Occipital lobe (tissue), 2 donors: ENCODE measurements around the gene MUSTN1. TPM values are rescaled to one million over a fixed set of nuclear protein-coding genes. Genes with fewer than 3 reads are reported as not detected.

Source experiments
- DNase-seq: peaks from one replicate; lab custom pipeline; 2025; lab: John Stamatoyannopoulos, UW
- total RNA-seq: library from RNA; depleted of rRNA; stranded (reverse); fragments of >200 nt; gene quantifications from one replicate; pipeline ENCODE4 v1.2.3, GENCODE V29; 2014

MUSTN1 gene
- total RNA-seq, 1 donor from 2014 or later: not detected

GRCh38 chr3:52805270-52806039 is 29.4 kb downstream of the MUSTN1 start:
- DNase-seq: no peak

GRCh38 chr3:52801839-52802238 is 33.0 kb downstream of the MUSTN1 start:
- no peak for DNase-seq

DNA sequence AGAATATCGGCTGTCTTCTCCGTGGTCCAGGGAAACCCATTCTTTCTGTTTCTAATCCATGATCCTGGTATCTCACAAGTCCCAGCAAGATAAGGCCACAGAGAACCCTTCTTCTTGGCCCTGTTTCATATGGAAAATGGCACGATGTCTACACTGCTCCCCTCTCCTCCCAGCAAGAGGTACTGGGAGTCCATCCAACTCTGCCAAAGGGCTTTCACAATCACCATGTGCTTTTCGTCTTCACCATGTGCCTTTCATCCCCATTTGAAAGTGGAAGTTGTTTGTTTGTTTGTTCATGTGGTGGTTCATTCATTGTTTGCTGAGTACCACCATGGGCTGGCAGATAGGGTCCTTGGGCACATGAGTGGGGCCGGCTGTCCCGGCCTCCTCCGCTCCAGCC is 34.7 kb downstream of the MUSTN1 start:
- no peak for DNase-seq

DNA sequence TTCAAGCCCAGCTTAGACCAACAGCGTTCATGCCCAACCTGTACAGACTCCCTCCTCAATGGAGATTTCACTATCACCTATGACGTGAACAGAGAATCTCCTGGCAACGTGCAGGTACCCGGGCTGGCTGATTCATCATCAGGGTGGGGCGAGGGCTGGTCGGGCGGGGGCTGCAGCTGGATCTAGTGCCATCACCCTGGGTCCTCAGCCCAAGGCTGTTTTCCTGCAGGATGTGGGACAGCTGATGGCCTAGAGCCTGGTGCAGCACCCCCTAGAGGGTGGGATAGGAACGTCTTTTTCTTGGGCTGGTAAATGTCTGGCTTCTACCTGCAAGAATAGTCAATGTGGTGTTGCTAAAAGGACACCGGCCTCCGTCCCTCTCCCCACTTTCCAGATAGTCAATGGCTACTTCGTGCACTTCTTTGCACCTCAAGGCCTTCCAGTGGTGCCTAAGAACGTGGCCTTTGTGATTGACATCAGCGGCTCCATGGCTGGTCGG is 35.8 kb downstream of the MUSTN1 start:
- DNase-seq: no peak

DNA sequence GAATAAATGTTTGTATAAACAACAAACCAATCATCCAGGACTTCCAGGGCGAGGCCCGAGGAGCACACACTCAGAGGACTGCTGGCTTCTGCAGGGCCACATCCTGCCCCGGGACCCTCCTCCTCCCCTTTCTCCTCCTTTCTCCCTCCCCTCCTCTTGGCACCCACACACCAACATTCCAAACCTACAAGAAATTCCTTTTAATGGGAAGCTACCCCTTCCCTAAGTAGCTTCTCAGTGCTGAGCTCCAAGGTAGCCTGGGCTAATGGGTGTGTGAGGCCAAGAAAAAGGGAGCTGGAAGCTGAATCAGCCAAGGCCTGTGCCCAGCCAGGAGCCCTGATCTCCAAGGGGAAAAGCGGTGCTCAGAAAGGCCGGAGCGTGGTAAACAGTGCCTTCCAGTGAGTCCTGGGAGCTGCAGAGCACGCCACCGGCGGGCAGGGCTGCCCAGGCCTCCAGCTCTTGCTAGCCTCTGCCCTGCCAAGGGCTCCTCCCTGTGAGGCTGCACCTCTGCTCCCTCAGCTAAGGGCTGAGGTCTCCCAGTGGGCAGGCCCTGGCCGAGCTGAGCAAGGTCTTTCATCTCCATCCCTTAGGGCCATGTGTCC is 36.3 kb downstream of the MUSTN1 start:
- DNase-seq: no peak

DNA sequence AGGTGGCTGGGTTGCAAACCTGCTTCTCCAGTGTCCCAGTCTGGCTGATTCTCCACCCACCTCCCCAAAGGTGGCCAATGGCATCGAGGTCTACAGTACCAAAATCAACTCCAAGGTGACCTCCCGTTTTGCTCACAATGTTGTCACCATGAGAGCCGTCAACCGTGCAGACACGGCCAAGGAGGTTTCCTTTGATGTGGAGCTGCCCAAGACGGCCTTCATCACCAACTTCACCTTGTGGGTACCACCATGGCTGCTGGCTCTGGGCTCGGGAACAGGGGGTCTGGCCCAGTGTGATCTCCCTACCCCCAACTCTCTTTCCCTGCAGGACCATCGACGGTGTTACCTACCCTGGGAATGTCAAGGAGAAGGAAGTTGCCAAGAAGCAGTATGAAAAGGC is 38.4 kb downstream of the MUSTN1 start:
- DNase-seq: no peak

- no peak for DNase-seq
These were observed 39.4 kb downstream of the MUSTN1 start for GRCh38 chr3:52795298-52795900.

DNA sequence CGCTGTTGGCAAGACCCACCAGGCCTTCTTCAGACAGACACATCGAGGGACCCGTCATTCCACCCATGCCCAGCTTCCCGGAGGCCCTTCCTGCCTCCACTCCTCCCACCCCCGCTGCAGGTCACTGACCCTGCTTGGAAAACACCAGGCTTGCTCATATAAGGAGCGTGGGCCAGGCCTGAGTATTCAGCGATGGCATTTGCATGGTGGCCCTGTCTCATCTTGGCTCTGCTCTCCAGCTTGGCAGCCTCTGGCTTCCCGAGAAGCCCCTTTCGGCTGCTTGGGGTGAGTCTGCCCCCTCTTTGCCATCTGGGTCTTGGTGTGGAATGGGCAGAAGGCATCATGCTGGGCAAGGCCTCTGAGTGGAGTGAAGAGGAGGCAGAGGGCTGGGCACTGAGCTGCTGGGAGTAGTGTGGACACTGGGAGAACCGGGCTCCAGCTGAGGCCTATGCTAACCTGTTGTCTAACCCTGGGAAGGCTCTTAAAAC is 40.2 kb downstream of the MUSTN1 start, which contains the start of gene ITIH3:
ITIH3 (plus strand) TSS at position 185 of the 488 bp plus-strand sequence; CDS start at position 193, 8 bp downstream.
- no peak for DNase-seq

GRCh38 chr3:52793702-52794611 is 40.9 kb downstream of the MUSTN1 start:
- no peak for DNase-seq

- no peak for DNase-seq
These were observed 41.7 kb downstream of the MUSTN1 start for GRCh38 chr3:52792961-52793695.

- DNase-seq: no peak
These were observed 42.4 kb downstream of the MUSTN1 start for GRCh38 chr3:52792413-52792812.

DNA sequence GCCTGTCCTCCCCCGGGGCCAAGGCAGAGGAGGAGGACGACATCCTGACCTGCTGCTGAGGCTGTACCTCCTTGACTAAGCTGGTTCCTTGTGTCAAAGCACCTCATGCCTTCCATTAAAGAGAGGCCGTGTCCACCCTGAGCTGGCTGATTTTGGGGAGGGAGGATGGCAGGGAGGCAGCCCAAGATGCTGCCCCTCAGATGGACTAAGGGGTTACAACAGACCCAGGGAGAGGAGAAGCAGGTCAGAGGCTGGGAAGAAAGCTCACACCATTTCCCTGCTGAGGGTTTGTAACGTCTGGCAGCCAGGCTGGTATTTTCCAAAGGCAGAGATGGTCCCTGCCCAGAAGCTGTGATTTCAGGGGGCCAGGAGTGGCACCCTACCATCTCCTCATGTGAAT is 42.9 kb downstream of the MUSTN1 start:
- no peak for DNase-seq

DNA sequence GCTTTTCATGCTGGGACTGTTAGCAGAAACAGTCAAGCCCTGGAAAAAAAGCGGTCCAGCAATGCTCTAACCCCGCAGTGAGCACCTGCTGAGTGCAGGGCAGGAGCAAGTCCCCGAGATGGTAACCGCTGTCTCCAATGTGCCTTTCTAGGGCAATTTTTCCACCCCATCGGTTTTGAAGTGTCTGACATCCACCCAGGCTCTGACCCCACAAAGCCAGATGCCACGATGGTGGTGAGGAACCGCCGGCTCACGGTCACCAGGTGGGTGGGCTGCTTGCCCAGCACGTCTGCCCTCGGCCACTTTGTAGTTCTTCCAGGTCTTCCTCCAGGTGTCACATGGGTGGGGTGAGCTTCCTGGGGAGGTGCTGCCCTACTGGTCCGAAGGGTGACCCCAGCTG is 43.5 kb downstream of the MUSTN1 start:
- no peak for DNase-seq

- DNase-seq: no peak
These were observed 44.1 kb downstream of the MUSTN1 start for GRCh38 chr3:52790741-52791140.

DNA sequence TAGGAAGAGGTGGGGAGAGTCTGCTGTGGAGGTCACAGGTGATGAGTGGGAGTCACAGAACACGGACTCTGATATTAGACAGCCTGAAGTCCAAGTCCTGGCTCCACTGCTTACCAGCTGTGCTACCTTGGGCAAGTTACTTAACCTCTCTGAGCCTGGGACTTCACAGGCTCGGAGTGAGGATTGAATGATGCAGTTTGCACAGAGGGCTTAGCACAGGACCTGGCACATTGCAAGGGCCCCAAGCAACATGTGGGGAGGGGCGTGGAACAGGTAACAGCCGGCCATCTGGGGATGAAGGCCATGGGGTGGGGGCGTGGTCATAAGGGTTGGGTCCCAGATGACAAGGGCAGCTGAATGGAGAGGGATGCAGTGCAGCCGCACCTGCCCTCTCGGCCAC is 44.5 kb downstream of the MUSTN1 start:
- no peak for DNase-seq

DNA sequence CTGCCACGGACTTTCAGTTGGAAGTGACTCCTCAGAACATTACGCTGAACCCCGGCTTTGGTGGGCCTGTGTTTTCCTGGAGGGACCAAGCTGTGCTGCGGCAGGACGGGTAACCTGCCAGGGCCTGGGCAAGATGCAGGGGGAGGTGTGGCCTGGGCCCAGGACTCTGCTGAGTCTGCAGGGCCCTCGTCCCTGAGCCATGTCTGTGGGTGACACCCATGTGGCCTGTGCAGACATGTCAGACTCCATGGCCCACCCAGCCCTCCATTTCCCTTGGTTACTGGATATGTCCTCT is 45.1 kb downstream of the MUSTN1 start:
- DNase-seq: no peak

- DNase-seq: no peak
These were observed 45.7 kb downstream of the MUSTN1 start for GRCh38 chr3:52788890-52789745.

GRCh38 chr3:52787672-52788625 is 46.9 kb downstream of the MUSTN1 start:
- no peak for DNase-seq

- DNase-seq: no peak
These were observed 47.6 kb downstream of the MUSTN1 start for GRCh38 chr3:52787246-52787645.
